HG03575 (cell line): ENCODE measurements around the gene CHCT1.
"Not testable (repeated sequence)": the region's sequence is repeated elsewhere in the genome, so short reads cannot be mapped to it uniquely, and the experiment has no call there.

Source experiments
- ATAC-seq: cut with Tn5 transposase; IDR thresholded peaks from one replicate; pipeline ENCODE4 v1.9.1; 2021; ENCODE audit not compliant: unreplicated experiment, insufficient number of reproducible peaks, low FRiP score; ENCODE audit errors: extremely low read depth

The CHCT1 gene

GRCh38 chr17:60422162-60422665 lies at the start of gene CHCT1:
TSS of gene CHCT1 (plus strand) at chr17:60422489. CDS start at chr17:60422593, 104 bp downstream.
- no peak for ATAC-seq

- ATAC-seq, result no peak
Measured at GRCh38 chr17:60372790-60373483, 49.4 kb upstream of the CHCT1 start.

GRCh38 chr17:60378187-60378586 lies 44.1 kb upstream of the CHCT1 start:
- not testable (repeated sequence) for ATAC-seq

GRCh38 chr17:60379461-60379860 lies 42.8 kb upstream of the CHCT1 start:
- ATAC-seq, result not testable (repeated sequence)

- ATAC-seq, result no peak
Measured at GRCh38 chr17:60381958-60382357, 40.3 kb upstream of the CHCT1 start.

- no peak for ATAC-seq
Measured at GRCh38 chr17:60383379-60383778, 38.9 kb upstream of the CHCT1 start.

- ATAC-seq, result not testable (repeated sequence)
Measured at GRCh38 chr17:60384921-60385320, 37.4 kb upstream of the CHCT1 start.

GRCh38 chr17:60386147-60387058 lies 35.9 kb upstream of the CHCT1 start:
- ATAC-seq, result no peak

- no peak for ATAC-seq
Measured at GRCh38 chr17:60387666-60388065, 34.6 kb upstream of the CHCT1 start.

- no peak for ATAC-seq
Measured at GRCh38 chr17:60388742-60389141, 33.5 kb upstream of the CHCT1 start.

- no peak for ATAC-seq
Measured at GRCh38 chr17:60390186-60390585, 32.1 kb upstream of the CHCT1 start.

- no peak for ATAC-seq
Measured at GRCh38 chr17:60390925-60391470, 31.3 kb upstream of the CHCT1 start.

GRCh38 chr17:60391471-60392041 lies 30.7 kb upstream of the CHCT1 start:
- no peak for ATAC-seq

GRCh38 chr17:60392042-60392844 lies 30.0 kb upstream of the CHCT1 start, which contains the start of gene USP32:
TSS of gene USP32 (minus strand) at chr17:60392133. CDS start at chr17:60391939, 194 bp downstream.
- no peak for ATAC-seq

- no peak for ATAC-seq
Measured at GRCh38 chr17:60392845-60393702, 29.2 kb upstream of the CHCT1 start.

GRCh38 chr17:60393840-60394723 lies 28.2 kb upstream of the CHCT1 start:
- ATAC-seq, result no peak
